Ovary (tissue), 3 donors: Measurements from ENCODE around the gene PSTK.

Source experiments
- CTCF ChIP-seq, 3 donors: fragments of 450-650 bp in 2 of 3; fragments of 200-600 bp in 1 of 3; IDR thresholded peaks; one replicate each; pipeline versions ENCODE4 v1.5.1 to v1.8.0; 2016 to 2022; ENCODE audit warnings: antibody characterized with exemption in 3 of 3, mild to moderate bottlenecking in 1 of 3
- EP300 ChIP-seq: sonication (generic); formaldehyde crosslinking; IDR thresholded peaks from one replicate; pipeline ENCODE4 v1.6.1; 2017; ENCODE audit warnings: antibody characterized with exemption
- POLR2A ChIP-seq: fragments of 450-650 bp; IDR thresholded peaks from one replicate; pipeline ENCODE4 v1.6.1; 2017; ENCODE audit warnings: antibody characterized with exemption, mild to moderate bottlenecking, moderate library complexity
- donor health status: DM: no; HTN: no; CAD: no.

DNA sequence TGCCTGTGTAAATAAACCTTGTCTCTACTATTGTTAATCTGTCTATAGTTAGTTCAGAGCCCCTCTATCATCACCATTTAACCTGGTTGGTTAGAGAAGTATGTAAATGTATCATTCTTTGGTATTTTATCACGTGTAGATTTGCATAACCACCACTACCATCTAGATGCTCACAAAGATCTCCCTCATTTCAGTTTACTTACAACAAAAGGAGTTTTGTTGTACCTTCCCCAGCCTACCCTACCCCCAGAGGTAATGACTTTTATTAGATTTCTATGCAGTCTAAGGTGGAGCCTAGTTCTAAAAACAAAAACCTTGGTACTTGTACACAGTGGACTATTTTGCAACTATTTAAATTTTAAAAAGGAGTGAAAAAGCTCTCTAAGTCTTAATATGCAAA is 46.1 kb downstream of the PSTK start:
- TF ChIP-seq CTCF (IDR thresholded peaks at IDR 0.05) (no peak), POLR2A (no peak), EP300 (no peak)
